GM21367 (cell line): ENCODE data around the gene CFAP99.

Source experiments
- ATAC-seq: cut with Tn5 transposase; IDR thresholded peaks from one replicate; pipeline ENCODE4 v1.9.1; 2021; ENCODE audit not compliant: unreplicated experiment

CFAP99 gene

GRCh38 chr4:2445130-2445529 is 26.4 kb downstream of the CFAP99 start:
- no peak for ATAC-seq

- ATAC-seq: no peak
Observed at GRCh38 chr4:2445571-2445970, 26.8 kb downstream of the CFAP99 start.

GRCh38 chr4:2446656-2447564 is 28.2 kb downstream of the CFAP99 start:
- ATAC-seq: no peak

- ATAC-seq: no peak
Observed at GRCh38 chr4:2448589-2448988, 29.8 kb downstream of the CFAP99 start.

- ATAC-seq: no peak
Observed at GRCh38 chr4:2449051-2449450, 30.3 kb downstream of the CFAP99 start.

- ATAC-seq: no peak
Observed at GRCh38 chr4:2449511-2450392, 31.0 kb downstream of the CFAP99 start.

GRCh38 chr4:2450394-2451035 is 31.8 kb downstream of the CFAP99 start:
- ATAC-seq: no peak

- ATAC-seq: no peak
Observed at GRCh38 chr4:2451036-2451520, 32.3 kb downstream of the CFAP99 start.

- ATAC-seq: no peak
Observed at GRCh38 chr4:2451821-2452785, 33.3 kb downstream of the CFAP99 start.

- no peak for ATAC-seq
Observed at GRCh38 chr4:2457481-2458295, 38.9 kb downstream of the CFAP99 start.

GRCh38 chr4:2458546-2459491 is 40.1 kb downstream of the CFAP99 start:
- ATAC-seq: no peak

- no peak for ATAC-seq
Observed at GRCh38 chr4:2459589-2460349, 41.0 kb downstream of the CFAP99 start.

GRCh38 chr4:2461246-2461960 is 42.6 kb downstream of the CFAP99 start:
- no peak for ATAC-seq

- ATAC-seq: peak; percentile 71
Observed at GRCh38 chr4:2462218-2462991, 43.6 kb downstream of the CFAP99 start.

GRCh38 chr4:2462992-2463762 is 44.4 kb downstream of the CFAP99 start:
- ATAC-seq: no peak
